Esophagus squamous epithelium (tissue), 4 donors: ENCODE measurements around the gene RPS6KA4.

Experiments
- POLR2A ChIP-seq, 4 donors: fragments of 450-650 bp; IDR thresholded peaks; one replicate each; pipeline ENCODE4 v1.6.1; 2017; ENCODE audit warnings: antibody characterized with exemption in 4 of 4, mild to moderate bottlenecking in 4 of 4, moderate library complexity in 3 of 4
- TF ChIP-seq, protein P1 (sequence below), 6 experiments: fragments of 450-650 bp in 4 of 6; fragments of 200-600 bp in 2 of 6; sonication (generic) in 2 of 6; IDR thresholded peaks; one replicate each; pipeline ENCODE4 v1.5.1; 2016 to 2019; ENCODE audit warnings: antibody characterized with exemption in 6 of 6, mild to moderate bottlenecking in 4 of 6, moderate library complexity in 4 of 6

DNA sequence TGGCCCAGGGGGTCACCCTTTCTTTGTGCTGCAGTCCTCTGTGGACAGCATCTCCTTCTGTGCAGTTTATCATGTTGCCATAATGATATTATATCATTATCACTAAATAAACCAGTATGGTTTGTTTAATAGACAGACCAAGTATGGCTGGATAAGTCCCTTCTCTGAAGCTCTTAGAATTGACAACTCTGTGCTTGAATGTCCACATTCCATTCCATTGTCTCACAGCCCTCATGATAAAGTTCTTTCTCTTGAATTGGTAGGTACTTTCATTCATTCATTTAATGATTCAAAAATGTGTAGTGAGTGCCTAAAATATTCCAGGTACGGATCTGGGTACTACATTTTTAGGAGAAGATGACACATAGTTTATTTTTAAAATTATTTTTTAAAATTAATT lies 7.8 kb downstream of the RPS6KA4 start:
- TF ChIP-seq POLR2A (IDR thresholded peaks at IDR 0.05), result no peak
- TF ChIP-seq, protein P1, sequence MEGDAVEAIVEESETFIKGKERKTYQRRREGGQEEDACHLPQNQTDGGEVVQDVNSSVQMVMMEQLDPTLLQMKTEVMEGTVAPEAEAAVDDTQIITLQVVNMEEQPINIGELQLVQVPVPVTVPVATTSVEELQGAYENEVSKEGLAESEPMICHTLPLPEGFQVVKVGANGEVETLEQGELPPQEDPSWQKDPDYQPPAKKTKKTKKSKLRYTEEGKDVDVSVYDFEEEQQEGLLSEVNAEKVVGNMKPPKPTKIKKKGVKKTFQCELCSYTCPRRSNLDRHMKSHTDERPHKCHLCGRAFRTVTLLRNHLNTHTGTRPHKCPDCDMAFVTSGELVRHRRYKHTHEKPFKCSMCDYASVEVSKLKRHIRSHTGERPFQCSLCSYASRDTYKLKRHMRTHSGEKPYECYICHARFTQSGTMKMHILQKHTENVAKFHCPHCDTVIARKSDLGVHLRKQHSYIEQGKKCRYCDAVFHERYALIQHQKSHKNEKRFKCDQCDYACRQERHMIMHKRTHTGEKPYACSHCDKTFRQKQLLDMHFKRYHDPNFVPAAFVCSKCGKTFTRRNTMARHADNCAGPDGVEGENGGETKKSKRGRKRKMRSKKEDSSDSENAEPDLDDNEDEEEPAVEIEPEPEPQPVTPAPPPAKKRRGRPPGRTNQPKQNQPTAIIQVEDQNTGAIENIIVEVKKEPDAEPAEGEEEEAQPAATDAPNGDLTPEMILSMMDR (IDR thresholded peaks at IDR 0.05), result no peak
